ENCODE results near the gene SPDYE6. TPM values are rescaled to one million over a fixed set of nuclear protein-coding genes. Genes with fewer than 3 reads are reported as not detected.
"Not testable (repeated sequence)": the region's sequence is repeated elsewhere in the genome, so short reads cannot be mapped to it uniquely, and the experiment has no call there.

SPDYE6 gene
- total RNA-seq, 1 donor from 2014 or later: not detected

GRCh38 chr7:102364394-102364886 is 8.2 kb upstream of the SPDYE6 start:
- peak overlapping the region; percentile 89 for H3K27ac Mint-ChIP-seq (ENCODE audit: unreplicated experiment)
- peak overlapping the region; percentile 96 for H3K4me3 Mint-ChIP-seq
- not testable (repeated sequence) for H3K27me3 Mint-ChIP-seq (ENCODE audit: low read depth); H3K36me3 Mint-ChIP-seq (ENCODE audit: low read depth); H3K9me3 Mint-ChIP-seq; DNase-seq (ENCODE audit: low read depth, low spot score)
- H3K4me1 Mint-ChIP-seq: peaks cover 11% of the 10 kb centered on the region

- TF ChIP-seq CTCF (conservative IDR thresholded peaks at IDR 0.05): peak; percentile 40
- Mint-ChIP-seq H3K27ac (ENCODE audit: unreplicated experiment) (peak overlapping the region; percentile 81), H3K4me1 (peaks cover 11% of the 10 kb centered on the region), H3K4me3 (peak overlapping the region; percentile 96)
- H3K36me3 Mint-ChIP-seq (ENCODE audit: low read depth); H3K27me3 Mint-ChIP-seq (ENCODE audit: low read depth); H3K9me3 Mint-ChIP-seq: not testable (repeated sequence)
- peak; percentile 86 for DNase-seq (ENCODE audit: low read depth, low spot score)
These were observed 7.5 kb upstream of the SPDYE6 start for GRCh38 chr7:102363549-102364393.

- H3K27ac Mint-ChIP-seq (ENCODE audit: unreplicated experiment); H3K4me3 Mint-ChIP-seq: not testable (repeated sequence)
These were observed 9.3 kb downstream of the SPDYE6 start for GRCh38 chr7:102346983-102347382.

GRCh38 chr7:102340599-102341368 is 15.5 kb downstream of the SPDYE6 start:
- H3K27me3 Mint-ChIP-seq (ENCODE audit: low read depth); H3K36me3 Mint-ChIP-seq (ENCODE audit: low read depth); H3K9me3 Mint-ChIP-seq; H3K27ac Mint-ChIP-seq (ENCODE audit: unreplicated experiment); H3K4me1 Mint-ChIP-seq; H3K4me3 Mint-ChIP-seq; DNase-seq (ENCODE audit: low read depth, low spot score): not testable (repeated sequence)

More at GRCh38 chr7:102346983-102347382, 9.3 kb downstream of the SPDYE6 start:
- H3K27me3 Mint-ChIP-seq (ENCODE audit: low read depth); H3K36me3 Mint-ChIP-seq (ENCODE audit: low read depth); H3K4me1 Mint-ChIP-seq; DNase-seq (ENCODE audit: low read depth, low spot score); H3K9me3 Mint-ChIP-seq: not testable (repeated sequence)

- H3K36me3 Mint-ChIP-seq (ENCODE audit: low read depth); DNase-seq (ENCODE audit: low read depth, low spot score); H3K9me3 Mint-ChIP-seq; H3K27ac Mint-ChIP-seq (ENCODE audit: unreplicated experiment); H3K4me1 Mint-ChIP-seq; H3K4me3 Mint-ChIP-seq; H3K27me3 Mint-ChIP-seq (ENCODE audit: low read depth): not testable (repeated sequence)
These were observed 18.8 kb downstream of the SPDYE6 start for GRCh38 chr7:102337420-102337819.

GRCh38 chr7:102337002-102337401 is 19.2 kb downstream of the SPDYE6 start:
- not testable (repeated sequence) for H3K27ac Mint-ChIP-seq (ENCODE audit: unreplicated experiment); H3K4me1 Mint-ChIP-seq; H3K4me3 Mint-ChIP-seq; H3K27me3 Mint-ChIP-seq (ENCODE audit: low read depth); H3K36me3 Mint-ChIP-seq (ENCODE audit: low read depth); DNase-seq (ENCODE audit: low read depth, low spot score); H3K9me3 Mint-ChIP-seq

GRCh38 chr7:102335574-102335973 is 20.7 kb downstream of the SPDYE6 start:
- DNase-seq (ENCODE audit: low read depth, low spot score); H3K4me3 Mint-ChIP-seq; H3K4me1 Mint-ChIP-seq; H3K36me3 Mint-ChIP-seq (ENCODE audit: low read depth); H3K27me3 Mint-ChIP-seq (ENCODE audit: low read depth); H3K9me3 Mint-ChIP-seq; H3K27ac Mint-ChIP-seq (ENCODE audit: unreplicated experiment): not testable (repeated sequence)

- not testable (repeated sequence) for H3K27ac Mint-ChIP-seq (ENCODE audit: unreplicated experiment); H3K4me3 Mint-ChIP-seq; H3K9me3 Mint-ChIP-seq
These were observed 25.4 kb downstream of the SPDYE6 start for GRCh38 chr7:102330666-102331460.

GRCh38 chr7:102329366-102329765 is 26.9 kb downstream of the SPDYE6 start:
- not testable (repeated sequence) for DNase-seq (ENCODE audit: low read depth, low spot score); H3K9me3 Mint-ChIP-seq; H3K4me3 Mint-ChIP-seq; H3K36me3 Mint-ChIP-seq (ENCODE audit: low read depth); H3K4me1 Mint-ChIP-seq; H3K27ac Mint-ChIP-seq (ENCODE audit: unreplicated experiment)
- H3K27me3 Mint-ChIP-seq (ENCODE audit: low read depth): peaks cover 20% of the 10 kb centered on the region

More at GRCh38 chr7:102330666-102331460, 25.4 kb downstream of the SPDYE6 start:
- not testable (repeated sequence) for H3K4me1 Mint-ChIP-seq; H3K36me3 Mint-ChIP-seq (ENCODE audit: low read depth); DNase-seq (ENCODE audit: low read depth, low spot score)
- H3K27me3 Mint-ChIP-seq (ENCODE audit: low read depth): peaks cover 20% of the 10 kb centered on the region

- not testable (repeated sequence) for H3K4me1 Mint-ChIP-seq; DNase-seq (ENCODE audit: low read depth, low spot score); H3K27ac Mint-ChIP-seq (ENCODE audit: unreplicated experiment); H3K4me3 Mint-ChIP-seq; H3K36me3 Mint-ChIP-seq (ENCODE audit: low read depth); H3K9me3 Mint-ChIP-seq
- H3K27me3 Mint-ChIP-seq (ENCODE audit: low read depth): peaks cover 20% of the 10 kb centered on the region
These were observed 27.4 kb downstream of the SPDYE6 start for GRCh38 chr7:102328863-102329262.

GRCh38 chr7:102327183-102327582 is 29.1 kb downstream of the SPDYE6 start:
- H3K4me1 Mint-ChIP-seq; DNase-seq (ENCODE audit: low read depth, low spot score); H3K4me3 Mint-ChIP-seq; H3K27ac Mint-ChIP-seq (ENCODE audit: unreplicated experiment); H3K9me3 Mint-ChIP-seq; H3K36me3 Mint-ChIP-seq (ENCODE audit: low read depth): not testable (repeated sequence)
- peaks cover 20% of the 10 kb centered on the region for H3K27me3 Mint-ChIP-seq (ENCODE audit: low read depth)

Data from neural crest cell (in vitro differentiated cells).